Dendritic cell treated with granulocyte-macrophage colony-stimulating factor and Interleukin-4, amounts not matched to agents 40 ng/mL and 50 ng/mL, for 4 days (primary cell): Measurements from ENCODE around the gene MON2.

Experiments used
- H3K27ac Mint-ChIP-seq: one replicate; pipeline ENCODE4 v1.8.0; 2022; ENCODE audit warnings: mild to moderate bottlenecking, mixed read lengths
- H3K27me3 Mint-ChIP-seq: one replicate; pipeline ENCODE4 v1.8.0; 2022; ENCODE audit warnings: mild to moderate bottlenecking, mixed read lengths
- H3K36me3 Mint-ChIP-seq: one replicate; pipeline ENCODE4 v1.8.0; 2022; ENCODE audit warnings: low read depth, mixed read lengths
- H3K4me1 Mint-ChIP-seq: one replicate; pipeline ENCODE4 v1.8.0; 2022; ENCODE audit warnings: low read depth, mixed read lengths
- H3K4me3 Mint-ChIP-seq: one replicate; pipeline ENCODE4 v1.8.0; 2022; ENCODE audit warnings: mild to moderate bottlenecking, moderate library complexity, mixed read lengths
- H3K9me3 Mint-ChIP-seq: one replicate; pipeline ENCODE4 v1.8.0; 2022; ENCODE audit warnings: mixed read lengths
- intact Hi-C: fragments of 100-400 bp; cut with micrococcal nuclease; formaldehyde crosslinking; loops from one replicate; pipeline ENCODE4 v1.15.0; 2022

MON2 gene

DNA sequence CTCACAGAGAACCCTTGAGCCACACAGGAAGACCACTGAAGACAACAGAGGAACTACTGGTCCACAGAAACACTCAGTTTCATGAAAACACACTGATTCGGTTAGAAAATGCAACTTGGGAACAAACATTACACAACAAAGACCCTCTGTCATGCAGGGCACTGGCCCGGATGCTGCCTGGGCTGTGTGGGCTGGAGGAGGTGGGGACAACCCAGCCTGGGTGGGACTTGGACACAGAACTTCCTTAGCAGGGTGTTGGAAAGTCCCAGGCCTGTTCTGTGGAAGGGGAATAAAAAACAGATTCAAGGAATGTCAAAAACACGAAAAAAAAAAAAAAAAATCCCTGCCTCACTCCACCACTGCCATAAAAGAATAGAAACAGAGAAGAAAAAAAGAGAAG is 181.0 kb downstream of the MON2 start:
- Mint-ChIP-seq H3K4me3 (no peak overlapping the region), H3K9me3 (no peaks in the 10 kb centered on the region), H3K27ac (peak overlapping the region; percentile 78), H3K36me3 (no peaks in the 10 kb centered on the region), H3K4me1 (peaks cover 36% of the 10 kb centered on the region), H3K27me3 (no peaks in the 10 kb centered on the region)
- intact Hi-C loops, result no loop called here

DNA sequence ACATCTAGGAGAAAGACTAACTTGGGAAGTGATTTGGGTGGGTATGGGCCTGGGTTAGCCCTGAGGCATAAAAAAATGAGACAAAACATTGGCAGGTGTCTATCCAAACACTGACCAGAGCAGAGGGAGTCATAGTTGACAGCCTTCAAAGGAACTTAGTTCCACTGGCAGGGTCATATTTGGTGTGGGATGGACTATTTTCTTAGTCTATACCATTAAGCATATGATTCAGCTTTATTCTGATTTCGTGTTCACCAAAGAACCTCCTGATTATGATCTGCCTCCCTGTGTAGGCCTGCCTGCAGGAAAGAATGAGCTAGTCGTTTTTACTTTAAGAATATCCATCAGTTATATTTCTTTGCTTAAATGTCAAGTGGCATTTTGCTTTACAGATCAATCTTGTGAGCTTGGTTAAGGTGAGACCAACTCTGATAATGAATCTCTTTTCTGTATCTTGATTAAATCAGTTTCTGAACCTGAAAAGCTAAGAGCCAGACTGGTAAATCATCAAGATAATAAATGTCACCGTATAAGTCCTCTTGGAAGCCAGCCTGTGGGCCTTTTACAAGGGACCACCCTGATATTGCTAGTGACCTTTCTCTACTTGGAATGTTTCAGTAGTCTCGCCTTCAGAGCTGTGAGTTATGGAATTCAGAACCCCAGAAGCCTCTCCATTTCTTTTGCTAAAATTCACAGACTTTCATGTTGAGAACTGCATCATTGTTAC is 182.9 kb downstream of the MON2 start:
- H3K27ac Mint-ChIP-seq, result no peak overlapping the region
- no peaks in the 10 kb centered on the region for H3K9me3 Mint-ChIP-seq
- peaks cover 34% of the 10 kb centered on the region for H3K4me1 Mint-ChIP-seq
- no peaks in the 10 kb centered on the region for H3K36me3 Mint-ChIP-seq
- intact Hi-C loops, result no loop called here
- peaks cover 2% of the 10 kb centered on the region for H3K27me3 Mint-ChIP-seq
- no peak overlapping the region for H3K4me3 Mint-ChIP-seq
